Neural cell (in vitro differentiated cells): ENCODE data around the gene PTPRT. TPM values are rescaled to one million over a fixed set of nuclear protein-coding genes. Genes with fewer than 3 reads are reported as not detected.

Experiments
- H2AFZ ChIP-seq: fragments of 200-600, 300-800 bp; sonication (generic), shearing (Covaris generic); 2 replicates; pipeline ENCODE4 v1.6.0; 2014; ENCODE audit warnings: low read depth, mild to moderate bottlenecking, antibody characterized with exemption, low read length, moderate library complexity
- H3F3A ChIP-seq: fragments of 200-600 bp; shearing (Covaris generic); 2 replicates; pipeline ENCODE4 v1.6.1; 2016; ENCODE audit warnings: mild to moderate bottlenecking, moderate library complexity, mixed read lengths, antibody characterized with exemption, low read length; ENCODE audit not compliant: insufficient read depth, poor library complexity, severe bottlenecking
- H3K27ac ChIP-seq: fragments of 200-600, 300-800 bp; sonication (generic), shearing (Covaris generic); 2 replicates; pipeline ENCODE4 v1.5.1; 2014; ENCODE audit warnings: mild to moderate bottlenecking, low read length, moderate library complexity
- H3K27me3 ChIP-seq: fragments of 300-800, 200-600 bp; sonication (generic), shearing (Covaris generic); 2 replicates; pipeline ENCODE4 v1.6.0; 2014; ENCODE audit warnings: mild to moderate bottlenecking, low read depth, low read length, moderate library complexity; ENCODE audit not compliant: insufficient read depth
- H3K36me3 ChIP-seq: fragments of 300-800, 200-600 bp; sonication (generic), shearing (Covaris generic); 2 replicates; pipeline ENCODE4 v1.5.1; 2014; ENCODE audit warnings: mild to moderate bottlenecking, antibody characterized with exemption, low read length, moderate library complexity; ENCODE audit not compliant: insufficient read depth
- H3K4me2 ChIP-seq: fragments of 300-800, 200-600 bp; sonication (generic), shearing (Covaris generic); 2 replicates; pipeline ENCODE4 v1.6.0; 2014; ENCODE audit warnings: mild to moderate bottlenecking, low read length
- H3K4me3 ChIP-seq: fragments of 300-800, 200-600 bp; sonication (generic), shearing (Covaris generic); 2 replicates; pipeline ENCODE4 v1.5.1; 2014; ENCODE audit warnings: mild to moderate bottlenecking, low read length, moderate library complexity
- H3K79me2 ChIP-seq: fragments of 200-600 bp; shearing (Covaris generic); replicated peaks from 2 replicates; pipeline ENCODE4 v1.6.0; 2014; ENCODE audit warnings: mild to moderate bottlenecking, low read length, moderate library complexity; ENCODE audit not compliant: insufficient read depth
- H3K9ac ChIP-seq: fragments of 300-800, 200-600 bp; sonication (generic), shearing (Covaris generic); 2 replicates; pipeline ENCODE4 v1.6.1; 2016; ENCODE audit warnings: mild to moderate bottlenecking, low read length, mixed read lengths
- H3K9me2 ChIP-seq: fragments of 200-600 bp; shearing (Covaris generic); 2 replicates; pipeline ENCODE4 v1.6.1; 2016; ENCODE audit warnings: mild to moderate bottlenecking, low read length, mixed read lengths; ENCODE audit not compliant: insufficient read depth
- H3K9me3 ChIP-seq: fragments of 200-600, 300-800 bp; sonication (generic), shearing (Covaris generic); 2 replicates; pipeline ENCODE4 v1.6.1; 2016; ENCODE audit warnings: mild to moderate bottlenecking, mixed run types, low read length, moderate library complexity, mixed read lengths
- H4K20me1 ChIP-seq: fragments of 200-600 bp; shearing (Covaris generic); 2 replicates; pipeline ENCODE4 v1.6.1; 2016; ENCODE audit warnings: mild to moderate bottlenecking, mixed run types; ENCODE audit not compliant: insufficient read depth
- EP300 ChIP-seq: fragments of 450-650 bp; conservative IDR thresholded peaks from 2 replicates; pipeline ENCODE4 v1.6.1; 2014; ENCODE audit warnings: antibody characterized with exemption, mild to moderate bottlenecking, moderate library complexity; ENCODE audit not compliant: poor library complexity, severe bottlenecking
- EZH2 ChIP-seq: fragments of 200-600, 300-800 bp; shearing (Covaris generic), sonication (generic); IDR thresholded peaks from 2 replicates; pipeline ENCODE4 v1.6.1; 2014; ENCODE audit warnings: antibody characterized with exemption, low read length, borderline replicate concordance, mild to moderate bottlenecking; ENCODE audit not compliant: insufficient read depth, poor library complexity, severe bottlenecking
- MXI1 ChIP-seq: fragments of 450-650 bp; conservative IDR thresholded peaks from 2 replicates; pipeline ENCODE4 v1.6.1; 2014; ENCODE audit warnings: antibody characterized with exemption, mild to moderate bottlenecking; ENCODE audit not compliant: poor library complexity, severe bottlenecking
- POLR2AphosphoS5 ChIP-seq: IDR thresholded peaks from 2 replicates; pipeline ENCODE4 v1.6.1; 2012
- RAD21 ChIP-seq: fragments of 450-650 bp; conservative IDR thresholded peaks from 2 replicates; pipeline ENCODE4 v1.6.1; 2014; ENCODE audit warnings: antibody characterized with exemption, mild to moderate bottlenecking, moderate library complexity
- SMC3 ChIP-seq: fragments of 450-650 bp; conservative IDR thresholded peaks from 2 replicates; pipeline ENCODE4 v1.6.1; 2014; ENCODE audit warnings: antibody characterized with exemption, mild to moderate bottlenecking, moderate library complexity; ENCODE audit not compliant: poor library complexity
- TAF1 ChIP-seq: IDR thresholded peaks from 2 replicates; pipeline ENCODE4 v1.6.1; 2012; ENCODE audit warnings: low read depth
- polyA plus RNA-seq: library from polyadenylated mRNA; depleted of rRNA; stranded (reverse); fragments of >200 nt; gene quantifications from 2 replicates; pipeline ENCODE4 v1.2.3, GENCODE V29; 2014
- TF ChIP-seq, protein P1 (sequence below): IDR thresholded peaks from 2 replicates; pipeline ENCODE4 v1.6.1; 2012; ENCODE audit warnings: borderline replicate concordance
- TF ChIP-seq, protein P2 (sequence below): fragments of 450-650 bp; IDR thresholded peaks from 2 replicates; pipeline ENCODE4 v1.5.1; 2014; ENCODE audit warnings: antibody characterized with exemption, mild to moderate bottlenecking, moderate library complexity; ENCODE audit not compliant: poor library complexity, severe bottlenecking

PTPRT gene
- polyA plus RNA-seq, 1 donor from 2014 or later = 9.2 TPM

DNA sequence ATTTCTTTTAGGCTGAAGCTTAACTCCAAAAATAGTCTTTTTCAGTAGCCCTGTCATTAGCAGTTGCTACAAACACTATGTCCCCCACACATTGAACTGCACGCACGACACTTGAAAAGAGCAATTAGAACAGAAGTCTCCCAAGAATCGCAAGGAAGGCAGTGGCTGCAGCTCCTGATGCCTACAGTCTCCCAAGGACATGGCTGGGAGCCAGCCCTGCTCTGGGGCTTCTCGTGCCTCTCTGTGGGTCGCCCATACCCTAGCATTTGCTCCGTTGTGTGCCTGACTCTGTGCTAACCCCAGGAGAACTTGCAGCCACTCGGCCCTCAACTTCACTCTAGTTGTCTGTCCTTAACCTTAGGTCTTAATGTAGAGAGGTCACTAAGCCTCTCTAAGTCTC, 454.2 kb downstream of the PTPRT start:
- no peaks in the 10 kb centered on the region for H3K36me3 ChIP-seq
- H3K27me3 ChIP-seq = no peaks in the 10 kb centered on the region
- no peak overlapping the region for H2AFZ ChIP-seq
- no peaks in the 10 kb centered on the region for H3K9me3 ChIP-seq
- no peaks in the 10 kb centered on the region for H3K79me2 ChIP-seq
- H3K4me3 ChIP-seq = no peak overlapping the region
- no peaks in the 10 kb centered on the region for H3F3A ChIP-seq
- no peak overlapping the region for H3K27ac ChIP-seq
- no peak overlapping the region for H3K9ac ChIP-seq
- H3K9me2 ChIP-seq = no peaks in the 10 kb centered on the region
- TF ChIP-seq MXI1 (no peak), EP300 (no peak), EZH2 (no peak), SMC3 (no peak), RAD21 (no peak), POLR2AphosphoS5 (no peak), TAF1 (no peak)
- TF ChIP-seq, protein P1, sequence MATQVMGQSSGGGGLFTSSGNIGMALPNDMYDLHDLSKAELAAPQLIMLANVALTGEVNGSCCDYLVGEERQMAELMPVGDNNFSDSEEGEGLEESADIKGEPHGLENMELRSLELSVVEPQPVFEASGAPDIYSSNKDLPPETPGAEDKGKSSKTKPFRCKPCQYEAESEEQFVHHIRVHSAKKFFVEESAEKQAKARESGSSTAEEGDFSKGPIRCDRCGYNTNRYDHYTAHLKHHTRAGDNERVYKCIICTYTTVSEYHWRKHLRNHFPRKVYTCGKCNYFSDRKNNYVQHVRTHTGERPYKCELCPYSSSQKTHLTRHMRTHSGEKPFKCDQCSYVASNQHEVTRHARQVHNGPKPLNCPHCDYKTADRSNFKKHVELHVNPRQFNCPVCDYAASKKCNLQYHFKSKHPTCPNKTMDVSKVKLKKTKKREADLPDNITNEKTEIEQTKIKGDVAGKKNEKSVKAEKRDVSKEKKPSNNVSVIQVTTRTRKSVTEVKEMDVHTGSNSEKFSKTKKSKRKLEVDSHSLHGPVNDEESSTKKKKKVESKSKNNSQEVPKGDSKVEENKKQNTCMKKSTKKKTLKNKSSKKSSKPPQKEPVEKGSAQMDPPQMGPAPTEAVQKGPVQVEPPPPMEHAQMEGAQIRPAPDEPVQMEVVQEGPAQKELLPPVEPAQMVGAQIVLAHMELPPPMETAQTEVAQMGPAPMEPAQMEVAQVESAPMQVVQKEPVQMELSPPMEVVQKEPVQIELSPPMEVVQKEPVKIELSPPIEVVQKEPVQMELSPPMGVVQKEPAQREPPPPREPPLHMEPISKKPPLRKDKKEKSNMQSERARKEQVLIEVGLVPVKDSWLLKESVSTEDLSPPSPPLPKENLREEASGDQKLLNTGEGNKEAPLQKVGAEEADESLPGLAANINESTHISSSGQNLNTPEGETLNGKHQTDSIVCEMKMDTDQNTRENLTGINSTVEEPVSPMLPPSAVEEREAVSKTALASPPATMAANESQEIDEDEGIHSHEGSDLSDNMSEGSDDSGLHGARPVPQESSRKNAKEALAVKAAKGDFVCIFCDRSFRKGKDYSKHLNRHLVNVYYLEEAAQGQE = no peak
- TF ChIP-seq, protein P2, sequence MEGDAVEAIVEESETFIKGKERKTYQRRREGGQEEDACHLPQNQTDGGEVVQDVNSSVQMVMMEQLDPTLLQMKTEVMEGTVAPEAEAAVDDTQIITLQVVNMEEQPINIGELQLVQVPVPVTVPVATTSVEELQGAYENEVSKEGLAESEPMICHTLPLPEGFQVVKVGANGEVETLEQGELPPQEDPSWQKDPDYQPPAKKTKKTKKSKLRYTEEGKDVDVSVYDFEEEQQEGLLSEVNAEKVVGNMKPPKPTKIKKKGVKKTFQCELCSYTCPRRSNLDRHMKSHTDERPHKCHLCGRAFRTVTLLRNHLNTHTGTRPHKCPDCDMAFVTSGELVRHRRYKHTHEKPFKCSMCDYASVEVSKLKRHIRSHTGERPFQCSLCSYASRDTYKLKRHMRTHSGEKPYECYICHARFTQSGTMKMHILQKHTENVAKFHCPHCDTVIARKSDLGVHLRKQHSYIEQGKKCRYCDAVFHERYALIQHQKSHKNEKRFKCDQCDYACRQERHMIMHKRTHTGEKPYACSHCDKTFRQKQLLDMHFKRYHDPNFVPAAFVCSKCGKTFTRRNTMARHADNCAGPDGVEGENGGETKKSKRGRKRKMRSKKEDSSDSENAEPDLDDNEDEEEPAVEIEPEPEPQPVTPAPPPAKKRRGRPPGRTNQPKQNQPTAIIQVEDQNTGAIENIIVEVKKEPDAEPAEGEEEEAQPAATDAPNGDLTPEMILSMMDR = no peak
- H4K20me1 ChIP-seq = no peaks in the 10 kb centered on the region
- H3K4me2 ChIP-seq = no peak overlapping the region

DNA sequence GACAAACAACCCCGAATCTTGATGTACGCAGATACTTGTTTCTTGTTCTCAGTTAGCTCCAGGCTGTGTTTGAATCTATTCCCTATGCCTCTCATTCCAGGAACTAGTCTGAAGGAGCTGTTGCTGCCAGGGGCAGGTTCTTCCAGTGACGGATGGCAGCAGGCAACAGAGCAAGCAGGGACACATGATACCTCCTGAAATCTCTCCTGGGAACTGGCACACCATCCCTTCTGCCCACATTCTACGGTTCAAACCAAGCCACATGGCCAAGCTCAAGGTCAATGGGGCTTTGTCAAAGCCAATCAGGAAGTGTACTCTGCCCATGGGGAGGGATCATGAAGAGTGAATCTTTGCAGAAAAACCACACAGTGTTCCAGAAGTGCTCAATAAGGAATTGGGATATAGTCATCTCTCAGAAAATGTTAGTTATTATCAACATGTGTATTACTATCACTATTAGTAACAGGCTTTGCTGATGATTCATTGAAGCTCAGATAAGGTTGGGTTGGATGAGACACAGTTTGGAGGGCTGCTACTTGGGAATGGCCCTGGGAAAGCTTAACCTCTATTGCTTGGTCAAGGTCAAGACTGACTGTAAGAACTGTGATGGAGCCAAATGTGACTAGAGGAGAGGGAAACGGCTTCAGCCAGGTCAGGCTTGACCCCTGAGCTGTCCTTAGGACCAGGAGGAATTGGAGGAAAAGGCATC, 454.9 kb downstream of the PTPRT start:
- H3K4me2 ChIP-seq = no peak overlapping the region
- H3K9me2 ChIP-seq = no peaks in the 10 kb centered on the region
- no peak overlapping the region for H3K4me3 ChIP-seq
- H3K9ac ChIP-seq = no peak overlapping the region
- no peaks in the 10 kb centered on the region for H4K20me1 ChIP-seq
- H3K79me2 ChIP-seq = no peaks in the 10 kb centered on the region
- no peak overlapping the region for H2AFZ ChIP-seq
- TF ChIP-seq POLR2AphosphoS5 = no peak
- TF ChIP-seq EP300 = no peak
- H3F3A ChIP-seq = no peaks in the 10 kb centered on the region
- no peaks in the 10 kb centered on the region for H3K36me3 ChIP-seq
- no peaks in the 10 kb centered on the region for H3K27me3 ChIP-seq
- no peaks in the 10 kb centered on the region for H3K9me3 ChIP-seq
- no peak overlapping the region for H3K27ac ChIP-seq
